GM12878 (cell line): ENCODE measurements around the gene RHBG.

ENCODE experiments used
- GABPA ChIP-seq: IDR thresholded peaks from 2 replicates; pipeline ENCODE4 v1.6.1; 2014; ENCODE audit warnings: antibody characterized with exemption, low read depth, mild to moderate bottlenecking, inconsistent platforms
- HDAC2 ChIP-seq: fragments of 200-600 bp; sonication (generic); IDR thresholded peaks from 2 replicates; pipeline ENCODE4 v1.6.1; 2017
- POLR2AphosphoS5 ChIP-seq: IDR thresholded peaks from 2 replicates; pipeline ENCODE4 v1.6.1; 2011; ENCODE audit warnings: mild to moderate bottlenecking, low read length, inconsistent platforms
- RFX5 ChIP-seq: IDR thresholded peaks from 2 replicates; pipeline ENCODE4 v1.6.1; 2011; ENCODE audit warnings: low read depth, low read length, improper control_type of control experiment
- TCF12 ChIP-seq: IDR thresholded peaks from 2 replicates; pipeline ENCODE4 v1.6.1; 2011; ENCODE audit warnings: low read depth, mild to moderate bottlenecking, low read length
- YY1 ChIP-seq: IDR thresholded peaks from 2 replicates; pipeline ENCODE4 v1.6.1; 2011; ENCODE audit warnings: low read depth, mild to moderate bottlenecking, low read length
- ZNF384 ChIP-seq: IDR thresholded peaks from 2 replicates; pipeline ENCODE4 v1.6.1; 2012; ENCODE audit warnings: low read depth, mild to moderate bottlenecking, low read length, improper control_type of control experiment, borderline replicate concordance
- TF ChIP-seq, protein P1 (sequence below): fragments of 150-350 bp; IDR thresholded peaks from 2 replicates; pipeline ENCODE4 v1.6.1; 2016; ENCODE audit warnings: low read depth, low read length
- TF ChIP-seq, protein P2 (sequence below): IDR thresholded peaks from 2 replicates; pipeline ENCODE4 v1.6.1; 2011; ENCODE audit warnings: low read depth, low read length, improper control_type of control experiment, borderline replicate concordance
- TF ChIP-seq, protein P3 (sequence below): fragments of 450-650 bp; formaldehyde crosslinking; IDR thresholded peaks from 2 replicates; pipeline ENCODE4 v1.4.0; 2022; ENCODE audit warnings: mild to moderate bottlenecking, moderate library complexity
- TF ChIP-seq, protein P4 (sequence below): IDR thresholded peaks from 2 replicates; pipeline ENCODE4 v1.6.1; 2012; ENCODE audit warnings: low read length, inconsistent platforms
- TF ChIP-seq, protein P5 (sequence below), 3 experiments: IDR thresholded peaks in 2 of 3; conservative IDR thresholded peaks in 1 of 3; 2 replicates each; pipeline ENCODE4 v1.5.1; 2011; ENCODE audit warnings: low read depth in 3 of 3, low read length in 3 of 3, mild to moderate bottlenecking in 3 of 3, control low read depth in 2 of 3, moderate library complexity in 2 of 3, inconsistent platforms in 1 of 3, mixed read lengths in 1 of 3; ENCODE audit not compliant: control insufficient read depth in 2 of 3, insufficient read depth in 1 of 3; ENCODE audit errors: extremely low read depth in 1 of 3

DNA sequence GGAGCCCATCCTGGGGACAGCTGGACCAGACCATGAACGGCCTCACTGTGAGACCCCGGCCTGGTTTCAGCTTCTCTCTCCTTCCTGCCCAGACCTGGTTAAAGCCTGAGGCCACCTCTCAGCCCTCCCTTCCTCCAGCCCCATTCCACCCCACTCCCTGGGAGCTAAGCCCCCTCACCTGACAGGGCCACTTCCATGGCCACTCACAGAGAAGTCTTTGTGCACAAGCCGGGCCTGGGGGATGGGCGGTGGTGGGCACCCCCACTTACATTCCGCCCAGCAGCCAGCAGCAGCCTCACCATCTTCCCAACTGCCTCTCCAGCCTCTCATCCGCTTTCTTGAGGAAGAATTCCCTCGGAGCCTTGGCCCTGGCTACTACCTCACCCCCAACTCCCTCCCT is 40.4 kb downstream of the RHBG start:
- TF ChIP-seq ZNF384 (no peak), TCF12 (no peak), YY1 (no peak), RFX5 (no peak), POLR2AphosphoS5 (no peak), HDAC2 (no peak), GABPA (no peak)
- TF ChIP-seq, protein P1, sequence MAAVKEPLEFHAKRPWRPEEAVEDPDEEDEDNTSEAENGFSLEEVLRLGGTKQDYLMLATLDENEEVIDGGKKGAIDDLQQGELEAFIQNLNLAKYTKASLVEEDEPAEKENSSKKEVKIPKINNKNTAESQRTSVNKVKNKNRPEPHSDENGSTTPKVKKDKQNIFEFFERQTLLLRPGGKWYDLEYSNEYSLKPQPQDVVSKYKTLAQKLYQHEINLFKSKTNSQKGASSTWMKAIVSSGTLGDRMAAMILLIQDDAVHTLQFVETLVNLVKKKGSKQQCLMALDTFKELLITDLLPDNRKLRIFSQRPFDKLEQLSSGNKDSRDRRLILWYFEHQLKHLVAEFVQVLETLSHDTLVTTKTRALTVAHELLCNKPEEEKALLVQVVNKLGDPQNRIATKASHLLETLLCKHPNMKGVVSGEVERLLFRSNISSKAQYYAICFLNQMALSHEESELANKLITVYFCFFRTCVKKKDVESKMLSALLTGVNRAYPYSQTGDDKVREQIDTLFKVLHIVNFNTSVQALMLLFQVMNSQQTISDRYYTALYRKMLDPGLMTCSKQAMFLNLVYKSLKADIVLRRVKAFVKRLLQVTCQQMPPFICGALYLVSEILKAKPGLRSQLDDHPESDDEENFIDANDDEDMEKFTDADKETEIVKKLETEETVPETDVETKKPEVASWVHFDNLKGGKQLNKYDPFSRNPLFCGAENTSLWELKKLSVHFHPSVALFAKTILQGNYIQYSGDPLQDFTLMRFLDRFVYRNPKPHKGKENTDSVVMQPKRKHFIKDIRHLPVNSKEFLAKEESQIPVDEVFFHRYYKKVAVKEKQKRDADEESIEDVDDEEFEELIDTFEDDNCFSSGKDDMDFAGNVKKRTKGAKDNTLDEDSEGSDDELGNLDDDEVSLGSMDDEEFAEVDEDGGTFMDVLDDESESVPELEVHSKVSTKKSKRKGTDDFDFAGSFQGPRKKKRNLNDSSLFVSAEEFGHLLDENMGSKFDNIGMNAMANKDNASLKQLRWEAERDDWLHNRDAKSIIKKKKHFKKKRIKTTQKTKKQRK: no peak
- TF ChIP-seq, protein P2, sequence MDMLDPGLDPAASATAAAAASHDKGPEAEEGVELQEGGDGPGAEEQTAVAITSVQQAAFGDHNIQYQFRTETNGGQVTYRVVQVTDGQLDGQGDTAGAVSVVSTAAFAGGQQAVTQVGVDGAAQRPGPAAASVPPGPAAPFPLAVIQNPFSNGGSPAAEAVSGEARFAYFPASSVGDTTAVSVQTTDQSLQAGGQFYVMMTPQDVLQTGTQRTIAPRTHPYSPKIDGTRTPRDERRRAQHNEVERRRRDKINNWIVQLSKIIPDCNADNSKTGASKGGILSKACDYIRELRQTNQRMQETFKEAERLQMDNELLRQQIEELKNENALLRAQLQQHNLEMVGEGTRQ: no peak
- TF ChIP-seq, protein P3, sequence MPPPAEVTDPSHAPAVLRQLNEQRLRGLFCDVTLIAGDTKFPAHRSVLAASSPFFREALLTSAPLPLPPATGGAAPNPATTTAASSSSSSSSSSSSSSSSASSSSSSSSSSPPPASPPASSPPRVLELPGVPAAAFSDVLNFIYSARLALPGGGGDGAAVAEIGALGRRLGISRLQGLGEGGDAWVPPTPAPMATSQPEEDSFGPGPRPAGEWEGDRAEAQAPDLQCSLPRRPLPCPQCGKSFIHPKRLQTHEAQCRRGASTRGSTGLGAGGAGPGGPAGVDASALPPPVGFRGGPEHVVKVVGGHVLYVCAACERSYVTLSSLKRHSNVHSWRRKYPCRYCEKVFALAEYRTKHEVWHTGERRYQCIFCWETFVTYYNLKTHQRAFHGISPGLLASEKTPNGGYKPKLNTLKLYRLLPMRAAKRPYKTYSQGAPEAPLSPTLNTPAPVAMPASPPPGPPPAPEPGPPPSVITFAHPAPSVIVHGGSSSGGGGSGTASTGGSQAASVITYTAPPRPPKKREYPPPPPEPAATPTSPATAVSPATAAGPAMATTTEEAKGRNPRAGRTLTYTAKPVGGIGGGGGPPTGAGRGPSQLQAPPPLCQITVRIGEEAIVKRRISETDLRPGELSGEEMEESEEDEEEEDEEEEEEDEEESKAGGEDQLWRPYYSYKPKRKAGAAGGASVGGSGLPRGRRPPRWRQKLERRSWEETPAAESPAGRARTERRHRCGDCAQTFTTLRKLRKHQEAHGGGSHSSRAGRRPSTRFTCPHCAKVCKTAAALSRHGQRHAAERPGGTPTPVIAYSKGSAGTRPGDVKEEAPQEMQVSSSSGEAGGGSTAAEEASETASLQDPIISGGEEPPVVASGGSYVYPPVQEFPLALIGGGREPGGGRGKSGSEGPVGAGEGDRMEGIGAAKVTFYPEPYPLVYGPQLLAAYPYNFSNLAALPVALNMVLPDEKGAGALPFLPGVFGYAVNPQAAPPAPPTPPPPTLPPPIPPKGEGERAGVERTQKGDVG: no peak
- TF ChIP-seq, protein P4, sequence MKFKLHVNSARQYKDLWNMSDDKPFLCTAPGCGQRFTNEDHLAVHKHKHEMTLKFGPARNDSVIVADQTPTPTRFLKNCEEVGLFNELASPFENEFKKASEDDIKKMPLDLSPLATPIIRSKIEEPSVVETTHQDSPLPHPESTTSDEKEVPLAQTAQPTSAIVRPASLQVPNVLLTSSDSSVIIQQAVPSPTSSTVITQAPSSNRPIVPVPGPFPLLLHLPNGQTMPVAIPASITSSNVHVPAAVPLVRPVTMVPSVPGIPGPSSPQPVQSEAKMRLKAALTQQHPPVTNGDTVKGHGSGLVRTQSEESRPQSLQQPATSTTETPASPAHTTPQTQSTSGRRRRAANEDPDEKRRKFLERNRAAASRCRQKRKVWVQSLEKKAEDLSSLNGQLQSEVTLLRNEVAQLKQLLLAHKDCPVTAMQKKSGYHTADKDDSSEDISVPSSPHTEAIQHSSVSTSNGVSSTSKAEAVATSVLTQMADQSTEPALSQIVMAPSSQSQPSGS: no peak
- TF ChIP-seq, protein P5, sequence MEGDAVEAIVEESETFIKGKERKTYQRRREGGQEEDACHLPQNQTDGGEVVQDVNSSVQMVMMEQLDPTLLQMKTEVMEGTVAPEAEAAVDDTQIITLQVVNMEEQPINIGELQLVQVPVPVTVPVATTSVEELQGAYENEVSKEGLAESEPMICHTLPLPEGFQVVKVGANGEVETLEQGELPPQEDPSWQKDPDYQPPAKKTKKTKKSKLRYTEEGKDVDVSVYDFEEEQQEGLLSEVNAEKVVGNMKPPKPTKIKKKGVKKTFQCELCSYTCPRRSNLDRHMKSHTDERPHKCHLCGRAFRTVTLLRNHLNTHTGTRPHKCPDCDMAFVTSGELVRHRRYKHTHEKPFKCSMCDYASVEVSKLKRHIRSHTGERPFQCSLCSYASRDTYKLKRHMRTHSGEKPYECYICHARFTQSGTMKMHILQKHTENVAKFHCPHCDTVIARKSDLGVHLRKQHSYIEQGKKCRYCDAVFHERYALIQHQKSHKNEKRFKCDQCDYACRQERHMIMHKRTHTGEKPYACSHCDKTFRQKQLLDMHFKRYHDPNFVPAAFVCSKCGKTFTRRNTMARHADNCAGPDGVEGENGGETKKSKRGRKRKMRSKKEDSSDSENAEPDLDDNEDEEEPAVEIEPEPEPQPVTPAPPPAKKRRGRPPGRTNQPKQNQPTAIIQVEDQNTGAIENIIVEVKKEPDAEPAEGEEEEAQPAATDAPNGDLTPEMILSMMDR (IDR thresholded peaks at IDR 0.05 in 2 of 3, conservative IDR thresholded peaks at IDR 0.05 in 1 of 3; ENCODE audit: control insufficient read depth in 2 of 3, extremely low read depth in 1 of 3, insufficient read depth in 1 of 3, low read depth in 3 of 3, low read length in 3 of 3): no peak
